SK-N-SH (cell line): Measurements from ENCODE around the gene DCTD. TPM values are rescaled to one million over a fixed set of nuclear protein-coding genes. Genes with fewer than 3 reads are reported as not detected.

Experiments
- CTCF ChIA-PET: fragments of 300-600, 350-600 bp; formaldehyde crosslinking; extraction: SDS; loops from one replicate; lab custom pipeline; 2021; lab: Yijun Ruan, JAX
- POLR2A ChIA-PET: fragments of 350-600 bp; sonication (Branson Sonifier 250); formaldehyde crosslinking; extraction: SDS; loops from one replicate; lab custom pipeline; 2020; ENCODE audit warnings: antibody characterized with exemption, inconsistent platforms; lab: Yijun Ruan, JAX
- DNase-seq: peaks from one replicate; pipeline ENCODE4 v3.0.0; 2012
- H2AFZ ChIP-seq: fragments of 200-600 bp; sonication (generic); 2 replicates; pipeline ENCODE4 v1.8.1; 2016; ENCODE audit warnings: antibody characterized with exemption, mild to moderate bottlenecking, low read depth
- H3F3A ChIP-seq: fragments of 200-600 bp; sonication (generic); replicated peaks from 2 replicates; pipeline ENCODE3; 2016; ENCODE audit warnings: antibody characterized with exemption, mild to moderate bottlenecking; ENCODE audit not compliant: insufficient read depth
- H3K27ac ChIP-seq, 2 experiments: fragments of 200-500 bp in 1 of 2; fragments of 200-600 bp in 1 of 2; sonication (Bioruptor generic) in 1 of 2; sonication (generic), shearing (Covaris generic) in 1 of 2; 2 replicates each; pipeline versions ENCODE4 v1.5.1 to v1.6.1; 2014 to 2016; ENCODE audit warnings: low read depth in 2 of 2, inconsistent platforms in 1 of 2, low read length in 1 of 2, mild to moderate bottlenecking in 1 of 2, mixed read lengths in 1 of 2
- H3K27me3 ChIP-seq: fragments of 200-600 bp; sonication (generic), shearing (Covaris generic); 2 replicates; pipeline ENCODE4 v1.6.1; 2016; ENCODE audit warnings: mixed run types; ENCODE audit not compliant: insufficient read depth
- H3K36me3 ChIP-seq, 2 experiments: fragments of 200-500 bp in 1 of 2; fragments of 200-600 bp in 1 of 2; sonication (Bioruptor generic) in 1 of 2; sonication (generic) in 1 of 2; replicated peaks in 1 of 2; 2 replicates each; pipeline versions ENCODE3 to v1.5.1; 2014 to 2016; ENCODE audit warnings: low read length in 1 of 2, mild to moderate bottlenecking in 1 of 2; ENCODE audit not compliant: insufficient read depth in 2 of 2, control insufficient read depth in 1 of 2
- H3K4me1 ChIP-seq, 2 experiments: fragments of 200-500 bp in 1 of 2; fragments of 200-600 bp in 1 of 2; sonication (Bioruptor generic) in 1 of 2; sonication (generic), shearing (Covaris generic) in 1 of 2; 2 replicates each; pipeline versions ENCODE4 v1.5.1 to v1.6.1; 2014 to 2016; ENCODE audit warnings: low read depth in 1 of 2, low read length in 1 of 2, mixed run types in 1 of 2; ENCODE audit not compliant: insufficient read depth in 2 of 2, control insufficient read depth in 1 of 2
- H3K4me2 ChIP-seq: fragments of 200-600 bp; sonication (generic), shearing (Covaris generic); 2 replicates; pipeline ENCODE4 v1.6.1; 2017; ENCODE audit warnings: mixed run types
- H3K4me3 ChIP-seq, 2 experiments: fragments of 200-500 bp in 1 of 2; fragments of 200-600 bp in 1 of 2; sonication (Bioruptor generic) in 1 of 2; sonication (generic), shearing (Covaris generic) in 1 of 2; 2 replicates each; pipeline versions ENCODE4 v1.5.1 to v1.8.1; 2014 to 2016; ENCODE audit warnings: low read depth in 2 of 2, inconsistent platforms in 1 of 2, low read length in 1 of 2, mild to moderate bottlenecking in 1 of 2, mixed read lengths in 1 of 2, moderate library complexity in 1 of 2
- H3K79me2 ChIP-seq: fragments of 200-600 bp; sonication (generic); 2 replicates; pipeline ENCODE4 v1.8.1; 2017; ENCODE audit warnings: mild to moderate bottlenecking; ENCODE audit not compliant: insufficient read depth
- H3K9ac ChIP-seq: fragments of 200-600 bp; sonication (generic); 2 replicates; pipeline ENCODE4 v1.6.1; 2017; ENCODE audit warnings: mixed run types
- H3K9me2 ChIP-seq: fragments of 200-600 bp; sonication (generic); 2 replicates; pipeline ENCODE4 v1.6.1; 2017; ENCODE audit warnings: mixed run types
- H3K9me3 ChIP-seq: fragments of 200-600 bp; sonication (generic); 2 replicates; pipeline ENCODE4 v1.6.1; 2017; ENCODE audit warnings: mixed run types, mild to moderate bottlenecking, moderate library complexity
- H4K20me1 ChIP-seq: fragments of 200-600 bp; sonication (generic); 2 replicates; pipeline ENCODE4 v1.6.1; 2017; ENCODE audit warnings: mild to moderate bottlenecking, mixed run types; ENCODE audit not compliant: insufficient read depth
- CHD2 ChIP-seq: fragments of 150-350 bp; IDR thresholded peaks from 2 replicates; pipeline ENCODE4 v1.6.1; 2018; ENCODE audit warnings: low read length; ENCODE audit not compliant: partially characterized antibody
- CTCF ChIP-seq: fragments of 200-600 bp; sonication (generic); IDR thresholded peaks from 2 replicates; pipeline ENCODE4 v1.6.1; 2017; ENCODE audit warnings: antibody characterized with exemption, mild to moderate bottlenecking, moderate library complexity
- FOSL2 ChIP-seq: IDR thresholded peaks from 2 replicates; pipeline ENCODE4 v1.4.0; 2012; ENCODE audit warnings: low read depth, mild to moderate bottlenecking, moderate library complexity, borderline replicate concordance
- GABPA ChIP-seq: IDR thresholded peaks from 2 replicates; pipeline ENCODE4 v1.4.0; 2012; ENCODE audit warnings: low read depth, mild to moderate bottlenecking
- IRF3 ChIP-seq: fragments of 150-350 bp; IDR thresholded peaks from 2 replicates; pipeline ENCODE4 v1.6.1; 2016; ENCODE audit warnings: mild to moderate bottlenecking, low read depth, low read length
- MXI1 ChIP-seq: IDR thresholded peaks from 2 replicates; pipeline ENCODE4 v1.6.1; 2012; ENCODE audit warnings: mild to moderate bottlenecking, low read depth, low read length, improper control_type of control experiment
- NRF1 ChIP-seq: IDR thresholded peaks from 2 replicates; pipeline ENCODE4 v1.6.1; 2012; ENCODE audit warnings: low read depth, mild to moderate bottlenecking, low read length
- PBX3 ChIP-seq: IDR thresholded peaks from 2 replicates; pipeline ENCODE4; 2012
- RCOR1 ChIP-seq: fragments of 150-350 bp; IDR thresholded peaks from 2 replicates; pipeline ENCODE4 v1.6.1; 2017; ENCODE audit warnings: antibody characterized with exemption, low read length
- RFX5 ChIP-seq: IDR thresholded peaks from 2 replicates; pipeline ENCODE4 v1.6.1; 2012; ENCODE audit warnings: mild to moderate bottlenecking, improper control_type of control experiment, low read length
- SIN3A ChIP-seq: IDR thresholded peaks from 2 replicates; pipeline ENCODE4 v1.6.1; 2012; ENCODE audit warnings: low read depth, mild to moderate bottlenecking, low read length, moderate library complexity, borderline replicate concordance
- USF1 ChIP-seq: IDR thresholded peaks from 2 replicates; pipeline ENCODE4 v1.4.0; 2012; ENCODE audit warnings: low read depth, borderline replicate concordance
- YY1 ChIP-seq: IDR thresholded peaks from 2 replicates; pipeline ENCODE4 v1.4.0; 2012; ENCODE audit warnings: low read depth, mild to moderate bottlenecking
- ZBTB33 ChIP-seq: IDR thresholded peaks from 2 replicates; pipeline ENCODE4 v1.4.0; 2012; ENCODE audit warnings: low read depth, borderline replicate concordance
- WGBS: methylation state at CpG from one replicate; pipeline ENCODE4 v1.1.6; 2017; ENCODE audit warnings: low lambda C conversion rate; 5-methylcytosine and 5-hydroxymethylcytosine counted together
- polyA plus RNA-seq, 3 experiments: library from polyadenylated mRNA; depleted of rRNA; stranded (reverse); fragments of >200 nt; gene quantifications; 2 replicates each; pipeline ENCODE4 v1.2.3, GENCODE V29; 2012

DCTD gene
- polyA plus RNA-seq, 1 of the 3 experiments (the other 2 are of a cell fraction): 123 TPM

- Histone ChIP-seq H3K27me3 (no peaks in the 10 kb centered on the region), H3K4me3 (no peak overlapping the region), H4K20me1 (no peaks in the 10 kb centered on the region), H3K36me3 (no peaks in the 10 kb centered on the region), H3K9ac (no peak overlapping the region), H3F3A (no peaks in the 10 kb centered on the region), H2AFZ (no peak overlapping the region), H3K4me2 (no peak overlapping the region), H3K27ac (no peak overlapping the region), H3K79me2 (no peaks in the 10 kb centered on the region), H3K4me1 (peaks cover 0 to 6% of the 10 kb centered on the region in 2 experiments; a peak in 2 of 4 replicates), H3K9me3 (no peaks in the 10 kb centered on the region), H3K9me2 (no peaks in the 10 kb centered on the region)
- no peak for DNase-seq
- TF ChIP-seq ZBTB33 (no peak), YY1 (no peak), RCOR1 (no peak), SIN3A (no peak), NRF1 (no peak), FOSL2 (no peak), GABPA (no peak), IRF3 (no peak), MXI1 (no peak), CHD2 (no peak), PBX3 (no peak), USF1 (no peak), CTCF (no peak), RFX5 (no peak)
- POLR2A ChIA-PET: no interaction called here
- 92% methylated on average over 8 of the region's 12 CpGs for WGBS
- CTCF ChIA-PET: no interaction called here
Measured at GRCh38 chr4:182862921-182863320, 54.3 kb downstream of the DCTD start.
